Astrocyte (in vitro differentiated cells and primary cell): Measurements from ENCODE around the gene METTL25.

Source experiments
- CTCF ChIP-seq: IDR thresholded peaks from 2 replicates; pipeline ENCODE4 v1.5.1; 2011; ENCODE audit warnings: low read depth, mild to moderate bottlenecking, inconsistent platforms, low read length, moderate library complexity; ENCODE audit not compliant: insufficient read depth
- EZH2 ChIP-seq: IDR thresholded peaks from 2 replicates; pipeline ENCODE4 v1.6.1; 2012; ENCODE audit warnings: mild to moderate bottlenecking, low read length, inconsistent platforms; ENCODE audit not compliant: insufficient read depth

- TF ChIP-seq CTCF (no peak), EZH2 (no peak)
Observed at GRCh38 chr12:82366197-82366596, 7.9 kb downstream of the METTL25 start.
